Activated naive CD8-positive, alpha-beta T cell treated with anti-CD3 and anti-CD28 coated beads for 36 hours (primary cell): ENCODE measurements around the gene RRP12. TPM values are rescaled to one million over a fixed set of nuclear protein-coding genes. Genes with fewer than 3 reads are reported as not detected.

ENCODE experiments used
- DNase-seq: peaks from one replicate; pipeline ENCODE4 v3.0.0; 2021
- H3K27ac Mint-ChIP-seq: one replicate; pipeline ENCODE4 v1.8.0; 2022; ENCODE audit warnings: mild to moderate bottlenecking, moderate library complexity, mixed read lengths
- H3K27me3 Mint-ChIP-seq: one replicate; pipeline ENCODE4 v1.8.0; 2022; ENCODE audit warnings: mild to moderate bottlenecking, mixed read lengths
- H3K36me3 Mint-ChIP-seq: one replicate; pipeline ENCODE4 v1.8.0; 2021; ENCODE audit warnings: mild to moderate bottlenecking, mixed read lengths
- H3K4me1 Mint-ChIP-seq: one replicate; pipeline ENCODE4 v1.8.0; 2021; ENCODE audit warnings: mixed read lengths
- H3K4me3 Mint-ChIP-seq: one replicate; pipeline ENCODE4 v1.8.0; 2022; ENCODE audit warnings: mild to moderate bottlenecking, moderate library complexity, mixed read lengths
- H3K9me3 Mint-ChIP-seq: one replicate; pipeline ENCODE4 v1.8.0; 2022; ENCODE audit warnings: mixed read lengths
- total RNA-seq, 2 experiments: library from RNA; stranded (reverse); gene quantifications; one replicate each; pipeline ENCODE4 v1.2.3, GENCODE V29; 2021

Gene RRP12
- total RNA-seq, 2 experiments from 2014 or later: 82.2 to 88.4 TPM

GRCh38 chr10:97327348-97328294, 73.5 kb downstream of the RRP12 start:
- Mint-ChIP-seq H3K4me3 (no peak overlapping the region), H3K4me1 (peaks cover 42% of the 10 kb centered on the region), H3K27me3 (no peaks in the 10 kb centered on the region), H3K27ac (peak overlapping the region; percentile 71), H3K36me3 (no peaks in the 10 kb centered on the region), H3K9me3 (no peaks in the 10 kb centered on the region)
- no peak for DNase-seq

- Mint-ChIP-seq H3K9me3 (no peaks in the 10 kb centered on the region), H3K4me1 (peaks cover 39% of the 10 kb centered on the region), H3K27me3 (no peaks in the 10 kb centered on the region), H3K27ac (no peak overlapping the region), H3K36me3 (no peaks in the 10 kb centered on the region), H3K4me3 (no peak overlapping the region)
- DNase-seq: no peak
Measured at GRCh38 chr10:97325754-97326153, 75.4 kb downstream of the RRP12 start.

GRCh38 chr10:97323501-97323900, 77.6 kb downstream of the RRP12 start:
- Mint-ChIP-seq H3K27ac (no peak overlapping the region), H3K9me3 (no peaks in the 10 kb centered on the region), H3K36me3 (no peaks in the 10 kb centered on the region), H3K4me3 (no peak overlapping the region), H3K27me3 (no peaks in the 10 kb centered on the region), H3K4me1 (peaks cover 38% of the 10 kb centered on the region)
- DNase-seq: no peak

GRCh38 chr10:97321804-97322190, 79.3 kb downstream of the RRP12 start:
- H3K4me1 Mint-ChIP-seq: peaks cover 26% of the 10 kb centered on the region
- H3K36me3 Mint-ChIP-seq: no peaks in the 10 kb centered on the region
- H3K4me3 Mint-ChIP-seq: peak overlapping the region; percentile 84
- no peaks in the 10 kb centered on the region for H3K9me3 Mint-ChIP-seq
- DNase-seq: no peak
- no peak overlapping the region for H3K27ac Mint-ChIP-seq
- no peaks in the 10 kb centered on the region for H3K27me3 Mint-ChIP-seq

GRCh38 chr10:97321032-97321803, 79.9 kb downstream of the RRP12 start:
- DNase-seq: peak; percentile 18
- H3K27me3 Mint-ChIP-seq: no peaks in the 10 kb centered on the region
- H3K9me3 Mint-ChIP-seq: no peaks in the 10 kb centered on the region
- H3K27ac Mint-ChIP-seq: peak overlapping the region; percentile 81
- H3K4me1 Mint-ChIP-seq: peaks cover 24% of the 10 kb centered on the region
- peak overlapping the region; percentile 84 for H3K4me3 Mint-ChIP-seq
- no peaks in the 10 kb centered on the region for H3K36me3 Mint-ChIP-seq

- H3K4me3 Mint-ChIP-seq: peak overlapping the region; percentile 84
- no peaks in the 10 kb centered on the region for H3K9me3 Mint-ChIP-seq
- H3K27me3 Mint-ChIP-seq: no peaks in the 10 kb centered on the region
- no peaks in the 10 kb centered on the region for H3K36me3 Mint-ChIP-seq
- H3K4me1 Mint-ChIP-seq: peaks cover 24% of the 10 kb centered on the region
- H3K27ac Mint-ChIP-seq: peak overlapping the region; percentile 81
- DNase-seq: no peak
Measured at GRCh38 chr10:97320480-97321031, 80.6 kb downstream of the RRP12 start.

- Mint-ChIP-seq H3K27ac (peak overlapping the region; percentile 81), H3K27me3 (no peaks in the 10 kb centered on the region), H3K4me1 (peaks cover 24% of the 10 kb centered on the region), H3K36me3 (no peaks in the 10 kb centered on the region), H3K9me3 (no peaks in the 10 kb centered on the region), H3K4me3 (peak overlapping the region; percentile 84)
- DNase-seq: peak; percentile 79
Measured at GRCh38 chr10:97319671-97320479, 81.3 kb downstream of the RRP12 start.

- Mint-ChIP-seq H3K36me3 (no peaks in the 10 kb centered on the region), H3K9me3 (no peaks in the 10 kb centered on the region), H3K4me3 (peak within 1 kb of the TSS; percentile 92), H3K27ac (peak within 1 kb of the TSS; percentile 99), H3K27me3 (no peaks in the 10 kb centered on the region), H3K4me1 (peaks cover 24% of the 10 kb centered on the region)
- DNase-seq: peak; percentile 85
Measured at GRCh38 chr10:97318772-97319651, 82.1 kb downstream of the RRP12 start, which contains the start of gene FRAT1. Gene FRAT1 (plus strand): TSS chr10:97319271. CDS start chr10:97319454, 183 bp downstream.

- Mint-ChIP-seq H3K4me3 (no peak overlapping the region), H3K27ac (no peak overlapping the region), H3K9me3 (no peaks in the 10 kb centered on the region), H3K36me3 (no peaks in the 10 kb centered on the region), H3K4me1 (peaks cover 5% of the 10 kb centered on the region), H3K27me3 (no peaks in the 10 kb centered on the region)
- DNase-seq: no peak
Measured at GRCh38 chr10:97314671-97315070, 86.5 kb downstream of the RRP12 start.

- DNase-seq: no peak
- Mint-ChIP-seq H3K4me3 (no peak overlapping the region), H3K9me3 (no peaks in the 10 kb centered on the region), H3K36me3 (no peaks in the 10 kb centered on the region), H3K27ac (no peak overlapping the region), H3K4me1 (no peaks in the 10 kb centered on the region), H3K27me3 (no peaks in the 10 kb centered on the region)
Measured at GRCh38 chr10:97312897-97313296, 88.2 kb downstream of the RRP12 start.

GRCh38 chr10:97311111-97311626, 90.0 kb downstream of the RRP12 start:
- Mint-ChIP-seq H3K27me3 (no peaks in the 10 kb centered on the region), H3K4me3 (no peak overlapping the region), H3K36me3 (no peaks in the 10 kb centered on the region), H3K4me1 (no peaks in the 10 kb centered on the region), H3K9me3 (no peaks in the 10 kb centered on the region), H3K27ac (no peak overlapping the region)
- no peak for DNase-seq

GRCh38 chr10:97307866-97308780, 93.0 kb downstream of the RRP12 start:
- H3K4me3 Mint-ChIP-seq: no peak overlapping the region
- H3K4me1 Mint-ChIP-seq: no peaks in the 10 kb centered on the region
- no peaks in the 10 kb centered on the region for H3K9me3 Mint-ChIP-seq
- no peaks in the 10 kb centered on the region for H3K36me3 Mint-ChIP-seq
- no peak for DNase-seq
- H3K27ac Mint-ChIP-seq: no peak overlapping the region
- H3K27me3 Mint-ChIP-seq: no peaks in the 10 kb centered on the region

GRCh38 chr10:97307441-97307840, 93.7 kb downstream of the RRP12 start:
- Mint-ChIP-seq H3K27ac (no peak overlapping the region), H3K4me1 (no peaks in the 10 kb centered on the region), H3K36me3 (no peaks in the 10 kb centered on the region), H3K9me3 (no peaks in the 10 kb centered on the region), H3K27me3 (no peaks in the 10 kb centered on the region), H3K4me3 (no peak overlapping the region)
- no peak for DNase-seq
